ENCODE data around the gene PHF2. TPM values are rescaled to one million over a fixed set of nuclear protein-coding genes. Genes with fewer than 3 reads are reported as not detected.

PHF2 gene
- total RNA-seq, 1 experiment from 2014 or later = 17.4 TPM

DNA sequence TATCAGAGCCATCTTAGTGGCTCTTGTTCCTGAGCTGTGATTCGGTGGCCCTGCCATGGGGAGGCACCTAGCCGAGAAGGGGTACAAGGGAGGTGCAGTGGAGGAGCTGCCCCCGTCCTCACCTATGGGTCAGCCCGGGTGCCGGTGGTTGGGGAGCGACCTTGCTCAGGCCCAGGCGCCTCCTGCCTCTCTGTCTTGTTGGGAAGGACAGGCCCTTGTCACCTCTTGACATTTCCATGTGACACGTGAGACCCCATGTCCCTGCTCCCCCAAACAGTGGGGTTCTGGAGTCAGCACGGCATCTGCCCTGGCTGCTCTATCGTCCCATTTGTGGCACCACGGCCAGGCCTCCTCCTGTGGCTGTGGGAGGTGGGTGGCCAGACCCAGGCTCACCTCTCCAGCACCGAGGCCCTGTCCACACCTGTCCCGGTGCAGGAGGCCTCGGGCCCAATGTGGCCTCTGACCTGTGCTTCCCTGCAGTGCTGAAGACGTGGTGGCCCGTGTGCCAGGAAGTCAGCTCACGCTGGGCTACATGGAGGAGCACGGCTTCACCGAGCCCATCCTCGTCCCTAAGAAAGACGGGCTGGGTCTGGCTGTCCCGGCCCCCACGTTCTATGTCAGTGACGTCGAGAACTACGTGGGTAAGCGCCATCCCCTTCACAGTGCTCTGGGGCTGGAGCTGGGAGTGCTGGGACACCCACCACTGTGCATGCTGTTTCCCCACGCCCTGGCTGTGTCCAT is 68.9 kb downstream of the PHF2 start:
- H3K79me2 ChIP-seq (ENCODE audit: insufficient read depth, low read length) = no peaks in the 10 kb centered on the region
- TF ChIP-seq, protein P1, sequence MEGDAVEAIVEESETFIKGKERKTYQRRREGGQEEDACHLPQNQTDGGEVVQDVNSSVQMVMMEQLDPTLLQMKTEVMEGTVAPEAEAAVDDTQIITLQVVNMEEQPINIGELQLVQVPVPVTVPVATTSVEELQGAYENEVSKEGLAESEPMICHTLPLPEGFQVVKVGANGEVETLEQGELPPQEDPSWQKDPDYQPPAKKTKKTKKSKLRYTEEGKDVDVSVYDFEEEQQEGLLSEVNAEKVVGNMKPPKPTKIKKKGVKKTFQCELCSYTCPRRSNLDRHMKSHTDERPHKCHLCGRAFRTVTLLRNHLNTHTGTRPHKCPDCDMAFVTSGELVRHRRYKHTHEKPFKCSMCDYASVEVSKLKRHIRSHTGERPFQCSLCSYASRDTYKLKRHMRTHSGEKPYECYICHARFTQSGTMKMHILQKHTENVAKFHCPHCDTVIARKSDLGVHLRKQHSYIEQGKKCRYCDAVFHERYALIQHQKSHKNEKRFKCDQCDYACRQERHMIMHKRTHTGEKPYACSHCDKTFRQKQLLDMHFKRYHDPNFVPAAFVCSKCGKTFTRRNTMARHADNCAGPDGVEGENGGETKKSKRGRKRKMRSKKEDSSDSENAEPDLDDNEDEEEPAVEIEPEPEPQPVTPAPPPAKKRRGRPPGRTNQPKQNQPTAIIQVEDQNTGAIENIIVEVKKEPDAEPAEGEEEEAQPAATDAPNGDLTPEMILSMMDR (conservative IDR thresholded peaks at IDR 0.05) = no peak
- H3K4me1 Mint-ChIP-seq = peaks cover 0 to 6% of the 10 kb centered on the region in 2 experiments; a peak in 2 of 4 replicates
- H3K36me3 Mint-ChIP-seq (ENCODE audit: insufficient read depth in 1 of 3, low read depth in 3 of 3) = peaks cover 0 to 31% (median 13%) of the 10 kb centered on the region in 3 experiments; a peak in 3 of 7 replicates
- H3K4me3 Mint-ChIP-seq = no peak overlapping the region
- H3K4me2 ChIP-seq (ENCODE audit: insufficient read depth, insufficient read length, low read length) = no peak overlapping the region
- H4K8ac ChIP-seq (replicated peaks; ENCODE audit: insufficient read length, low read depth, low read length) = no peak overlapping the region
- H3K27me3 Mint-ChIP-seq (ENCODE audit: low read depth) = no peaks in the 10 kb centered on the region
- H3K4me1 ChIP-seq (ENCODE audit: insufficient read depth, low read length) = no peaks in the 10 kb centered on the region
- no peaks in the 10 kb centered on the region for H3K23me2 ChIP-seq (ENCODE audit: insufficient read length, low read depth, low read length, poor library complexity, severe bottlenecking)
- H3K4ac ChIP-seq (ENCODE audit: low read depth, low read length) = no peak overlapping the region
- no peak for DNase-seq
- WGBS (ENCODE audit: extremely low coverage, insufficient read length, low lambda C conversion rate) = no CpG with 5 or more reads among the region's 28 CpGs
- H2BK15ac ChIP-seq (ENCODE audit: low read depth, low read length) = no peak overlapping the region
- H4K20me1 ChIP-seq (ENCODE audit: control insufficient read depth, insufficient read depth, insufficient read length) = no peaks in the 10 kb centered on the region
- H3K79me1 ChIP-seq (ENCODE audit: insufficient read depth, low read depth, low read length, poor library complexity, severe bottlenecking) = no peaks in the 10 kb centered on the region
- H3K23ac ChIP-seq (ENCODE audit: insufficient read length, low read depth, low read length) = no peak overlapping the region
- H3K18ac ChIP-seq (ENCODE audit: insufficient read length, low read depth, low read length) = no peak overlapping the region
- no peak overlapping the region for H3T11ph ChIP-seq (ENCODE audit: low read length)
- H3K9me3 ChIP-seq (ENCODE audit: control insufficient read depth, low read depth, low read length) = no peaks in the 10 kb centered on the region
- H3K27ac ChIP-seq (ENCODE audit: insufficient read length, low read depth, low read length) = no peak overlapping the region
- no peak overlapping the region for H3K27ac Mint-ChIP-seq
- H2BK120ac ChIP-seq (ENCODE audit: low read depth, low read length, poor library complexity, severe bottlenecking) = no peak overlapping the region
- H2BK20ac ChIP-seq (ENCODE audit: low read depth, low read length, poor library complexity, severe bottlenecking) = no peak overlapping the region
- no peaks in the 10 kb centered on the region for H3K27me3 ChIP-seq (ENCODE audit: insufficient read depth, low read length)
- H3K14ac ChIP-seq (ENCODE audit: insufficient read depth, low read length) = no peak overlapping the region; the same call in 1 of the 2 replicates
- no peaks in the 10 kb centered on the region; a peak in 1 of 5 replicates for H3K9me3 Mint-ChIP-seq
- H2BK12ac ChIP-seq (ENCODE audit: insufficient read length, low read depth, low read length) = no peak overlapping the region
- H2AFZ ChIP-seq (ENCODE audit: low read length) = no peak overlapping the region
- H2AK5ac ChIP-seq (ENCODE audit: insufficient read length, low read length) = no peak overlapping the region
- no peak overlapping the region for H2BK5ac ChIP-seq (ENCODE audit: insufficient read length, low read length)
- no peak overlapping the region for H3K56ac ChIP-seq (ENCODE audit: insufficient read length, low read depth, low read length)
- H4K91ac ChIP-seq (ENCODE audit: insufficient read length, low read depth, low read length) = no peak overlapping the region
- no peak overlapping the region for H3K9ac ChIP-seq (ENCODE audit: extremely low read depth, insufficient read length, low read length)
- H4K5ac ChIP-seq (ENCODE audit: insufficient read length, low read depth, low read length) = no peak overlapping the region

Data from H9 (cell line).